ENCODE data around the gene ALKBH2. TPM values are rescaled to one million over a fixed set of nuclear protein-coding genes. Genes with fewer than 3 reads are reported as not detected.

Gene ALKBH2

Small RNAs within 50 kb of the gene (small RNA-seq; reads per million reads assigned to genes)
- not detected for gene RNA5SP372 (ENCODE audit: insufficient read depth)
